Measurements from ENCODE around the gene F2R.
"Not testable (repeated sequence)": the region's sequence is repeated elsewhere in the genome, so short reads cannot be mapped to it uniquely, and the experiment has no call there.

Gene F2R

GRCh38 chr5:76755779-76756637 is 40.1 kb downstream of the F2R start:
- no peak for DNase-seq (ENCODE audit: low read depth in 2 of 2)

GRCh38 chr5:76757049-76757448 is 41.1 kb downstream of the F2R start:
- DNase-seq (ENCODE audit: low read depth in 2 of 2) = no peak

GRCh38 chr5:76761118-76761517 is 45.2 kb downstream of the F2R start:
- DNase-seq (ENCODE audit: low read depth in 2 of 2) = not testable (repeated sequence)

- no peak for DNase-seq (ENCODE audit: low read depth in 2 of 2)
Observed at GRCh38 chr5:76762484-76762883, 46.6 kb downstream of the F2R start.

- no peak for DNase-seq (ENCODE audit: low read depth in 2 of 2)
Observed at GRCh38 chr5:76763136-76763535, 47.2 kb downstream of the F2R start.

- DNase-seq (ENCODE audit: low read depth in 2 of 2) = no peak
Observed at GRCh38 chr5:76764374-76764773, 48.4 kb downstream of the F2R start.

GRCh38 chr5:76765249-76765648 is 49.3 kb downstream of the F2R start:
- no peak for DNase-seq (ENCODE audit: low read depth in 2 of 2)

- no peak for DNase-seq (ENCODE audit: low read depth in 2 of 2)
Observed at GRCh38 chr5:76766746-76767145, 50.8 kb downstream of the F2R start.

- not testable (repeated sequence) for DNase-seq (ENCODE audit: low read depth in 2 of 2)
Observed at GRCh38 chr5:76771041-76771440, 55.1 kb downstream of the F2R start.

GRCh38 chr5:76771705-76772405 is 55.9 kb downstream of the F2R start:
- DNase-seq (ENCODE audit: low read depth in 2 of 2) = no peak

- no peak for DNase-seq (ENCODE audit: low read depth in 2 of 2)
Observed at GRCh38 chr5:76775921-76776320, 60.0 kb downstream of the F2R start.

- DNase-seq (ENCODE audit: low read depth in 2 of 2) = no peak
Observed at GRCh38 chr5:76776391-76776790, 60.5 kb downstream of the F2R start.

- DNase-seq (ENCODE audit: low read depth in 2 of 2) = not testable (repeated sequence)
Observed at GRCh38 chr5:76780616-76781015, 64.7 kb downstream of the F2R start.

- no peak for DNase-seq (ENCODE audit: low read depth in 2 of 2)
Observed at GRCh38 chr5:76781775-76782174, 65.8 kb downstream of the F2R start.

GRCh38 chr5:76782444-76782843 is 66.5 kb downstream of the F2R start:
- no peak for DNase-seq (ENCODE audit: low read depth in 2 of 2)

Data from stimulated activated CD4-positive, alpha-beta T cell treated with anti-CD3 and anti-CD28 coated beads, Interleukin-1b, Interleukin-23, amount 100 ng/mL, for 4 hours (primary cell).